Astrocyte of the hippocampus (primary cell): Measurements from ENCODE around the gene NR6A1.

Source experiments
- DNase-seq: peaks from one replicate; pipeline ENCODE4 v3.0.0; 2011; ENCODE audit warnings: low read depth, low spot score

NR6A1 gene

GRCh38 chr9:124795881-124796431 lies 24.8 kb upstream of the NR6A1 start:
- peak; percentile 66 for DNase-seq

DNA sequence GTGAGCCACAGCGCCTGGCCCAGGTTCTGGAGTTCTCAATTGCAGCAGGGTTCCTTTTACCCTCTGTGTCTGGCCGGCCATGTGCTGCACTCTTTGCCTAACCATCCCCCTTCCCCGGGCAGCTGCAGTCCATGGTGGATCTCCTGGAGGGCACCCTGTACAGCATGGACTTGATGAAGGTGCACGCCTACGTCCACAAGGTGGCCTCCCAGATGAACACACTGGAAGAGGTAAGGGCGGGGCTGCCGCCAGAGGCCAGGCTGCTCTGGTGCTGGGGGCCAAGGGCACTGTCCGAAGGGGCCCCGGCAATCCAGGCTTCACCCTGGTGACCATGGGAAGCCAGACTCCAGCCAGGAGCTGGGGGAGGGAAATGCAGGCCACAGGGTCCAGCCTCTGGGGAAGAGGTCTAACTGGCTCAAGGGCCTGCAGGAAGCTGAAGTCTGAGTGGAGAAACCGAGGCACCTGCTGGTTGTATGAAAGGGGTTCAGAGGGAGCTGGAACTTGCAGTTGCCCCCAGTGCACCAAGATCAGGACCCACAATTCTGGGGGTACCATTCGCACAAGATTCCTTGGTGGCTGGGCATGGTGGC lies 23.9 kb upstream of the NR6A1 start:
- no peak for DNase-seq

DNA sequence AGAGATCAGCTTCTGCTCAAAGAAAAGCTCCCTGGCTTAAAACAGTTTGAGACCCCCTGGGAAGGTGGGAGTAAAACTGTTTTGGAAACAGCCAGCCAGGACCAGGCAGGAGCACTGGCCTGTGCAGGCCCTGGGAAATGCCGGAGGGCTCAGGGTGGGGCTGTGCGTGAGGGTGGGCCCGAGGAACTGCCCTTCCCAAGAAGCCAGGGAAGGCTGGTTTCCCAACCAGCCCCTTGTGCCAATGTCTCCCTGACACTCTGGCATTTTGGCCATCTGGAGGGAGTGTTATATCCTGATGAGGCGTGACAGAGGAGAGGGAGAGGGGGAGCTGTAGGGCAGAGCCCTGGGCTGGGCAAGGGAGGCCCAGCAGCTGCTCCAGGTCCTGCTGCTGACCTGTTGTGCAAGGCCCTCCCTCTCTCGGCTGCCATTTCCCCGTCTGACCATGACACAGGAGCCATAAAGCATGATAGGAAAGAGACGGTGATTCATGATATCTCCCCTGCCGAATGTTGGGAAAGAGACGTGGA lies 22.0 kb upstream of the NR6A1 start:
- DNase-seq: no peak

DNA sequence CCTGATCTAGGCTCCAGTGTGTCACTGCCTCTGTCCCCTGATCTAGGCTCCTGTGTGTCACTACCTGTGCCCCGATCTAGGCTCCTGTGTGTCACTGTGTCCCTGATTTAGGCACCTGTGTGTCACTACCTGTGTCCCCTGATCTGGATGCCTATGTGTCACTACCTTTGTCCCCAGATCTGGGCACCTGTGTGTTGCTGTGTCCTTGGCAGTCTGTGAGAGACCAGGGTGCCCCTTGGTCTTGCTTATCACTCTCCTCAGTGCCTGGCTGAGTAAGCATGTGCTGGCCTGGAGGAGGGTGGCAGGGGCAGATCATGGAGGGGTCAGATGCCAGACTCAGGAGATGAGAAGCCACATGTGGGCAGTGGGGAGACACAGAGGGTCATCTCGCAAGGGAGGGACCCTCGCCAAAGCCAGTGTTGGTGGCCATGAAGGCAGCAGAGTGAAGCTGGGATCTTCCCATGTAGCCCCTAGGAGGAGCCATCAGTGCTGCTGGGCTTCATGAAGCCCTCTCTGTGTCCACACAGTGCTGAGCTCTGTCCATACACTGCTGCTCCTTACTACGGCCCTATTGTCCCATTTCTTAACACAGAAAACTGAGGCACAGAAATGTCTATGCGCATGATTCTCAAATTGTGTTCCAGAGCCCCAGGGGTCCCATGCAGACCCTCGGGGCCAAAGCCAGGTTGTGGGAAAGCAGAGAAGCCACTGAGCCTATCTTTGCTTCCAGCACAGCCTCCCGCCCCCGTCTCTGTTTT lies 21.3 kb upstream of the NR6A1 start:
- DNase-seq: no peak

- DNase-seq: no peak
Observed at GRCh38 chr9:124790801-124791505, 19.8 kb upstream of the NR6A1 start.

DNA sequence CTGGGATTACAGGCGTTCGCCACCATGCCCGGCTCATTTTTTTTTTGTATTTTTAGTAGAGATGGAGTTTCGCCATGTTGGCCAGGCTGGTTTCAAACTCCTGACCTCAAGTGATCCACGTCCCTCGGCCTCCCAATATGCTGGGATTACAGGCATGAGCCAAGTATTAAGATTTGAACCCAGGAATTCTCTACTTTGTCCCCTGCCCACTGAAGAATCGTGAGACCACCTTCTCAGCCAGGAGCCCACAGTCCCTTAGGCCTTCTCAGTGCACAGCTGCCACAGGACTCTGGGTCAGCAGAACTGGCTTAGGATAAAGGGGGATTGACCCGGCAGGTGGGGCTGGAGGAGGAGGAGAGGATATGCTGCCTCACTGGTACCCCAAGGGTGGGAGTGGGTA lies 19.2 kb upstream of the NR6A1 start:
- no peak for DNase-seq

- no peak for DNase-seq
Observed at GRCh38 chr9:124789531-124789930, 18.4 kb upstream of the NR6A1 start.

DNA sequence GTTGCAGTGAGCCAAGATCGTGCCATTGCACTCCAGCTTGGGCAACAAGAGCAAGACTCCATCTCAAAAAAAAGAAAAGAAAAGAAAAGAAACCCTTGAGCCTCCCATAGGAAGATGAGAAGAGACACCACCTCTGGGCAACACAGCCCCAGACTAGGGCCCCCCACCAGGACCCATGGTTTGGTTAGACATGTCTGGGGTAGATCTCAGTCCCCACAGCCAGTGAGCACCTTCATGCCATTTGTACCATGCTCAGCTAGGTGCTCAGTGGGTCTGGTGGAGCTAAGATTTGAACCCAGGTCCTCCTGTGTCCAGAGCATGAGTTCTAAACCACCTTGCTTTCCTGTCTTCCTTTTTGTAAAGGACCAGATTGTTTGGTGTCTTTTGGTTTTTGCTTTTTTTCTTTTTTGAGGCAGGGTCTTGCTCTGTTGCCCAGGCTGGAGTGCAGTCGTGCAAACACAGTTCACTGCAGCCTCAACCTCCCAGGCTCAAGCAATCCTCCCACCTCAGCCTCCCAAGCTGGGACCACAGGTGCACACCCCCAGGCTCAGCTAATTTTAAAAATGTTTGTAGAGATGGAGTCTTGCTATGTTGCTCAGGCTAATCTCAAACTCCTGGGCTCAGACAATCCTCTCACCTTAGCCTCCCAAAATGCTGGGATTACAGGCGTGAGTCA lies 17.6 kb upstream of the NR6A1 start:
- no peak for DNase-seq

GRCh38 chr9:124786881-124787573 lies 15.9 kb upstream of the NR6A1 start:
- no peak for DNase-seq

- DNase-seq: no peak
Observed at GRCh38 chr9:124784509-124784908, 13.4 kb upstream of the NR6A1 start.

DNA sequence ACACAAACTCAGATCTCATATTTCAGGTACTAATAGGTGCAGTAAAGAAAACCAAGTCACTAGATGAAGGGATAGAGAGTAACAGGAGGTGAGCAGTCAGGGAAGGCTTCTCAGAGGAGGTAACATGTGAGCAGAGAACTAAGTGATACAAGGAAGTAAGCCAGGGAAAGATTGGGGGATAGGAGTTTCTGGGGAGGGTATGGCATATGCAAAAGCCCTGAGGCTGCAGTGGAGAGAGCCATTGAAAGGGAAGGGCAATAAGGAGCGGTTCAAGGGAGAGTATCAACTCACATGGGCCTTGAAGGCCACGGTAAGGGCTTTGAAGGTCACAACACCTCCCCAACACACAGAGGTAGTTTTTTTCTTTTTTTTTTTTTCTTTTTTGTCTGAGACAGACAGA lies 12.7 kb upstream of the NR6A1 start:
- DNase-seq: no peak

GRCh38 chr9:124782661-124783574 lies 11.8 kb upstream of the NR6A1 start:
- DNase-seq: no peak

DNA sequence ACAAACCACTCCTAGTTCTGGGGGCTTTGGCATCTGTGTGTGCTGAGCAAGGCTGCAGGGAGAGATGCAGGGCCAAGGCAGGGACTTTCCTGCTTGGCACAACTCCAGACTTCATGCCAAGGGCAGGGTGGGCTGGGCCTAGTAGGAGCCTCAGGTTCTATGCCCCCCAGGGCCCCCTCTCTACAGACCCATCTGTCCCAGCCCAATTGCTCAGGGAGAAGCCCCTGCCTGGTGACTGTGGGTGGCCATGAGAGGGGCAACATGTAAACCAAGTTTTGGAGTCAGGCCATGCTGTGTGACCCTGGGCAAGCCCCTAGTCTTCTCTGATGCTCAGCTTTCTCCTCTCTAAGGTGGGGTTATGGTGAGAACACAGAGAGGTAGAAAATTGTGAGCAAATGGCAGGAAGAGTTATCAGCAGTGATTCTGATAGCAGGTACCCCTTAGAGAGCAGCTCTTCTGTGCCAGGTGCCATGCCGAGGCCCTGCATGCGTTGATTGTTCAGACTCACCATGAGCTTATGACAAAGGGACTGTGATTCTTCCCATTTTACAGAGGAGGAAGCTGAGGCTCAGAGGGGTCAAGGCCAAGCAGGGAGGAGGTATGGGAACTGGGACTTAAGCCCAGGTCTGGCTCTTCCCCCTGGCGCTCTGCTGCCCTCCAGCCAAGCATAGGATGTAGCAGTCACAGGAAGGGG lies 11.0 kb upstream of the NR6A1 start:
- DNase-seq: no peak

GRCh38 chr9:124780757-124781151 lies 9.6 kb upstream of the NR6A1 start:
- no peak for DNase-seq

DNA sequence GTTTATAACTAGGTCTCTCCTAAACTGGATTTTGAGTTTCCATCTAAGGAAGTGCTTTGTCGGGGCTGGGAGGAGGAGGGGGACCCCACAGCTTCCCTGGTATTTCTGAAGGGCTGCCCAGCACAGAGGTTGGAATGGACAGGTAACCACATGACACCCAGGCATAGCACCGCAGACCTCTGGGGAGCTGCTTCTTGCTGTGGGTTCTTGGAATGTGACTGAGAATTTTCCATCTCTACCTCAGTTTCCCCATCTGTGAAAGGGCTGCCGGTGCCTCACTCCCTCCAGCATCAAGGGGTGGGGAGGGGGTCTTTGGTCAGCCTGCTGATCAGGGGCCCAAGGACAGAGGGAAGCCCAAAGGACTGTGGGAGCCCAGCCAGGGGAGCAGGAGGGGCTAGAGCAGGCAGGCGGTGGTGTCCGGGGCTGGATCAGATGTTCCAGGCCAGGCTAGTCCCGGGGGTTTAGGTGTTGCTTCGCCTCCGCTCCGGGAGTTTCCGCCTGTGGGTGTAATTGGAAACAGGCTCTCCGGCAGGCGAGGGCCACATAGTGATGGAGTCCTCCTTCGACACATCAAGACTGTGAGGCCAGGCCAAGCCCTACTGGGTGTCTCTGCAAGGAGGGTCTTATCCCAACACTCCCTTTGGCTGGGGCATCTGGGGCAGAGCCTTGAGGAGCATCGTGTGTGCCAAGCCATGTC lies 9.1 kb upstream of the NR6A1 start:
- peak; percentile 62 for DNase-seq

DNA sequence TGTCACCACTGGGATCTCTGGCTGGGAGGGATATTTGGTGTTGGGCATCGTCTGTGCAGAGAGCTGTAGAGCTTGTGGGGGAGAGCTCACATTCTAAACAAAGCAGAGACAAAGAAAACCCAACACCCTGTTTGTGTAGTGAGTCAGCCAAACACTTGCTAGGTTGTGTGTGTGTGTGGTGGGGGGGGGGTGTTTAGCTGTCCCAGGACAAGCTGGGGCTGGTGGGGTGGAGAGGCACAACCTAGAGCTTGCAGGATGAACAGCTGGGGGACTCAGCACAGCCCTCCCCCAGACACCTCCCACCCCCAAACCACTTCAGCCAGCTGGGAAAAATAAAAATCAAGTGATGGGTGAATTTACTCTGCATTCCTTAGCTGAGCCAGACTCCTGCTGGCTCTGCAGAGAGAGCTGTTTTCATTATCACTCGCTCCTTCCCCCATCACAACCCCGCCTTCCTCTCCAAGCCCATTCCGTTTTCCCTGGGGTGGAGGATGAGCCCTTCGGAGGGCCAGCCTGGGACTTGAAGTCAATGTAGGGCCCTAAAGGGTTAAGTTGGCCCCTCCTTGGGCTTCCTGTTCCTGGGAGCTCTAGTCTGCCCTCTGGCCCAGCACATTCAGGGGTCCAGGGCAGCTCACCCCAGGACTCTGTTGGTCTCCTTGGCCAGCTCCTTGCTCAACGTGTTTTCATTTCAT lies 8.4 kb upstream of the NR6A1 start:
- DNase-seq: peak; percentile 94

GRCh38 chr9:124778575-124779367 lies 7.7 kb upstream of the NR6A1 start:
- no peak for DNase-seq
